Naive thymus-derived CD4-positive, alpha-beta T cell (primary cell): ENCODE results near the gene CES4A. TPM values are rescaled to one million over a fixed set of nuclear protein-coding genes. Genes with fewer than 3 reads are reported as not detected.
"Not testable (repeated sequence)": the region's sequence is repeated elsewhere in the genome, so short reads cannot be mapped to it uniquely, and the experiment has no call there.

Source experiments
- ATAC-seq: fragments of 150-1000 bp; cut with Tn5 transposase; 2 replicates; pipeline ENCODE4 v1.10.0; 2021; ENCODE audit warnings: mild to moderate bottlenecking, moderate library complexity
- CTCF ChIA-PET: fragments of 350-600 bp; sonication (Branson Sonifier 250); formaldehyde crosslinking; loops from one replicate; lab custom pipeline; 2021; ENCODE audit warnings: antibody characterized with exemption; lab: Charles Lee
- POLR2A ChIA-PET: fragments of 350-600 bp; sonication (Branson Sonifier 250); formaldehyde crosslinking; loops from one replicate; lab custom pipeline; 2021; ENCODE audit warnings: antibody characterized with exemption, inconsistent platforms; lab: Charles Lee
- DNase-seq, 9 donors: peaks; one replicate each; pipeline versions ENCODE4 v3.0.0 to v3.0.0-alpha.2; 2020 to 2022; ENCODE audit warnings: mixed read lengths in 1 of 9
- H3K27ac ChIP-seq: one replicate; pipeline ENCODE4 v1.7.0; 2013; ENCODE audit warnings: mild to moderate bottlenecking, low read depth, low read length, moderate library complexity
- H3K27me3 ChIP-seq, 2 donors: one replicate each; pipeline ENCODE4 v1.7.0; 2013; ENCODE audit warnings: low read length in 2 of 2, mild to moderate bottlenecking in 2 of 2, moderate library complexity in 2 of 2; ENCODE audit not compliant: control insufficient read depth in 2 of 2, insufficient read depth in 2 of 2
- H3K36me3 ChIP-seq, 3 experiments: 1 replicate in 2 of 3; 2 replicates in 1 of 3; pipeline ENCODE4 v1.7.0; 2013; ENCODE audit warnings: low read length in 3 of 3, mild to moderate bottlenecking in 3 of 3, moderate library complexity in 1 of 3; ENCODE audit not compliant: insufficient read depth in 3 of 3, control insufficient read depth in 2 of 3
- H3K4me1 ChIP-seq, 2 donors: one replicate each; pipeline ENCODE4 v1.7.0; 2013; ENCODE audit warnings: low read length in 2 of 2, mild to moderate bottlenecking in 2 of 2, moderate library complexity in 1 of 2; ENCODE audit not compliant: control insufficient read depth in 2 of 2, insufficient read depth in 2 of 2
- H3K4me3 ChIP-seq: 2 replicates; pipeline ENCODE4 v1.7.0; 2013; ENCODE audit warnings: mild to moderate bottlenecking, low read length
- H3K9me3 ChIP-seq, 3 experiments: 1 replicate in 2 of 3; 2 replicates in 1 of 3; pipeline ENCODE4 v1.7.0; 2013; ENCODE audit warnings: low read length in 3 of 3; ENCODE audit not compliant: control insufficient read depth in 2 of 3
- H3K27ac Mint-ChIP-seq, 9 donors: one replicate each; pipeline ENCODE4 v1.8.0; 2020 to 2022; ENCODE audit warnings: mixed read lengths in 9 of 9, mild to moderate bottlenecking in 8 of 9, moderate library complexity in 5 of 9, inconsistent platforms in 2 of 9
- H3K27me3 Mint-ChIP-seq, 5 donors: one replicate each; pipeline ENCODE4 v1.8.0; 2021 to 2022; ENCODE audit warnings: mixed read lengths in 5 of 5, mild to moderate bottlenecking in 1 of 5
- H3K36me3 Mint-ChIP-seq, 5 donors: one replicate each; pipeline ENCODE4 v1.8.0; 2020 to 2022; ENCODE audit warnings: mixed read lengths in 5 of 5, mild to moderate bottlenecking in 3 of 5, inconsistent platforms in 1 of 5
- H3K4me1 Mint-ChIP-seq, 7 donors: one replicate each; pipeline ENCODE4 v1.8.0; 2020 to 2022; ENCODE audit warnings: mixed read lengths in 7 of 7, mild to moderate bottlenecking in 3 of 7, inconsistent platforms in 1 of 7
- H3K4me3 Mint-ChIP-seq, 10 donors: one replicate each; pipeline ENCODE4 v1.8.0; 2020 to 2022; ENCODE audit warnings: mild to moderate bottlenecking in 10 of 10, mixed read lengths in 10 of 10, moderate library complexity in 6 of 10, inconsistent platforms in 2 of 10
- H3K9me3 Mint-ChIP-seq, 11 donors: one replicate each; pipeline ENCODE4 v1.8.0; 2020 to 2022; ENCODE audit warnings: mixed read lengths in 11 of 11, mild to moderate bottlenecking in 4 of 11, inconsistent platforms in 1 of 11, moderate library complexity in 1 of 11
- intact Hi-C, 2 donors: fragments of 100-400 bp; cut with micrococcal nuclease; formaldehyde crosslinking; loops; one replicate each; pipeline ENCODE4 v1.15.1; 2023
- polyA plus RNA-seq, 2 donors: library from polyadenylated mRNA; unstranded; fragments of 300-500 nt; fragmentation: Illumina TruSeq; gene quantifications; one replicate each; pipeline ENCODE4 v1.2.3, GENCODE V29; 2021
- total RNA-seq, 6 experiments: library from RNA in 5 of 6; stranded (reverse) in 5 of 6; gene quantifications; 1 replicate in 5 of 6; 2 replicates in 1 of 6; pipeline ENCODE4 v1.2.3 and lab custom pipeline; 2021 to 2026

CES4A gene
- total and polyA plus RNA-seq, 7 experiments from 2014 or later, result 5.1 to 53.8 (median 20.5) TPM

DNA sequence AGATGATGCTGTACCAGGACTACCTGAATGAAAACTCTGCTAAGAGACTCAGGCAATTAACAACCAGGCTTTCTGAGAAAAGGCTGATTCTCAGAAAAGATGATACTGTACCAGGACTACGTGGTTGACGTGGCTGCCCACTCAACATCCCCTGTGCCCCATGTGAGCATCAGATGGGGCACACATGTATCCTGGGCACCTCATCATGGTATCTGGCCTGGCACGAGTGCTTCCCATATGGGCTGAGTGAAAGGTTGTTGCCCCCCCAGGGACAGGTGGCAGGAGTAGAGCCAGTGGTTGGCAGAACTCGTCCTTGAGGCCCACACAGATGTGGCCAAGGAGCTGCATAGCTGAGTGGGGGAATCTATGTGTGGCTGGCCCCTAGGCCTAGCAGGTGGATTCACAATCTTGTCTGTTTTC is 3.5 kb upstream of the CES4A start:
- Mint-ChIP-seq H3K4me1 (peaks cover 6 to 67% (median 17%) of the 10 kb centered on the region in 7 donors), H3K27ac (peak overlapping the region; percentile 48 to 98 (median 83)), H3K4me3 (peak overlapping the region in 4 of 10 donors; percentile 6 to 58 (median 22)), H3K9me3 (peaks cover 0 to 1% (median 0%) of the 10 kb centered on the region in 11 donors), H3K27me3 (no peaks in the 10 kb centered on the region), H3K36me3 (peaks cover 0 to 18% (median 0%) of the 10 kb centered on the region in 5 donors)
- intact Hi-C loops, result loop anchor here in 1 of 2 donors (1.0 to 2.0 kb wide), 2 partner anchors 15 to 174 kb away; partner anchors contain the start of genes FBXL8 and TRADD
- H3K27me3 ChIP-seq, result no peaks in the 10 kb centered on the region
- ChIA-PET POLR2A (interaction anchor here (1.6 kb wide), 1 partner anchor 44 kb away, joined by 4 read pairs; the partner anchor contains the start of gene CBFB), CTCF (interaction anchor here (1.0 to 1.5 kb wide), 2 partner anchors 9 to 167 kb away, joined by 3 to 5 read pairs; no protein-coding TSS in a partner anchor)
- no peaks in the 10 kb centered on the region for H3K36me3 ChIP-seq
- no peak overlapping the region for H3K4me3 ChIP-seq
- H3K9me3 ChIP-seq, result no peaks in the 10 kb centered on the region
- peaks cover 17 to 18% of the 10 kb centered on the region in 2 donors for H3K4me1 ChIP-seq
- peak in 1 of 9 donors; percentile 70 for DNase-seq
- H3K27ac ChIP-seq, result peak overlapping the region; percentile 53
- ATAC-seq, result peak; percentile 26

DNA sequence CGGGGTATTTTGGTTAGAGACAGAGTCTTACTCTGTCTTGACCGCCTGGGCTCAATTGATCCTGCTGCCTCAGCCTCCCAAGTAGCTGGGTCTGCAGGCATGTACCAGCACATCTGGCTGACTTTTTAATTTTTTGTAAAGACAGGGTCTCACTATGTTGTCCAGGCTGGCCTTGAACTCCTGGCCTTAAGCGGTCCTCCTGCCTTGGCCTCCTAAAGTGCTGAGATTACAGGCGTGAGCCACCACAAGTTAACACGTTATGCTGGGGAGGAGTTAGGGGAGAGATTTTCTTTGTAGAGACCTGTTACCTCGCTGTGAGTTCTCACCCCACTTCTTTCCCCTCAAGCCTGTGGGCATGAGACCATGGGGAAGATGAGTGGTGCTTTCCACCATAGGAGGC is 1.8 kb upstream of the CES4A start:
- H3K4me3 ChIP-seq, result no peak overlapping the region
- Mint-ChIP-seq H3K27ac (peak overlapping the region in 2 of 9 donors; percentile 65 to 98), H3K36me3 (peaks cover 0 to 15% (median 0%) of the 10 kb centered on the region in 5 donors), H3K27me3 (no peaks in the 10 kb centered on the region), H3K9me3 (peaks cover 0 to 1% (median 0%) of the 10 kb centered on the region in 11 donors), H3K4me1 (peaks cover 6 to 59% (median 17%) of the 10 kb centered on the region in 7 donors), H3K4me3 (peak overlapping the region in 1 of 10 donors; percentile 21)
- ChIA-PET CTCF (no interaction called here), POLR2A (no interaction called here)
- intact Hi-C loops, result no loop called here
- peaks cover 17 to 18% of the 10 kb centered on the region in 2 donors for H3K4me1 ChIP-seq
- no peak overlapping the region for H3K27ac ChIP-seq
- ATAC-seq (no peak), DNase-seq (no peak)
- H3K27me3 ChIP-seq, result no peaks in the 10 kb centered on the region
- H3K36me3 ChIP-seq, result no peaks in the 10 kb centered on the region
- H3K9me3 ChIP-seq, result no peaks in the 10 kb centered on the region

DNA sequence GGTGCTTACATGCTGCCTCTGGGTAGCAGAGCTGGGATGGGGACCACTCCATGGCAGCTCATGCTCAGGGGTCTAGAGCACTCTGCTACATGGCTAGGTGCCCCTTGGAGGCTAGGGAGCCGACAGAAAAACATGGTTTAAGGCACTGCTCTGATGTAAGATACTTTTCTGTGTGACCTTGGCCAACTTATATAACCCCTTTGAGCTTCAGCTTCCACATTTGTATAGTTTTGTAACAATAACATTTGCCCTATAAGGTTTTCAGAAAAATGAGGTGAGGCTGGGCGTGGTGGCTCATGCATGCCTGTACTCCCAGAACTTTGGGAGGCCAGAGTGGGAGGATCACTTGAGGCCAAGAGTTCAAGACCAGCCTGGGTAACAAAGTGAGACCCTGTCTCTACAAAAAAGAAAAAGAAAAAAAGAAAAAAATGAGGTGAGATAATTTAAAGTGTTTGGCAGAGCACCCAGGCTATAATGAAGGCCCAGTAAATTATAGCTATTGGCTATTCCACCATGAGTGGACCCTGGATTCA is 3.2 kb downstream of the CES4A start:
- Histone ChIP-seq H3K36me3 (no peaks in the 10 kb centered on the region), H3K4me3 (no peak overlapping the region), H3K4me1 (no peaks in the 10 kb centered on the region), H3K27me3 (no peaks in the 10 kb centered on the region), H3K27ac (no peak overlapping the region), H3K9me3 (no peaks in the 10 kb centered on the region)
- peaks cover 0 to 1% (median 0%) of the 10 kb centered on the region in 11 donors for H3K9me3 Mint-ChIP-seq
- ATAC-seq (no peak), DNase-seq (no peak)
- no peaks in the 10 kb centered on the region for H3K27me3 Mint-ChIP-seq
- intact Hi-C loops, result no loop called here
- POLR2A ChIA-PET, result interaction anchor here (0.6 to 1.1 kb wide), 3 partner anchors 9 to 169 kb away, joined by 3 to 6 read pairs (median 3); no protein-coding TSS in a partner anchor
- H3K36me3 Mint-ChIP-seq, result peaks cover 0 to 9% (median 0%) of the 10 kb centered on the region in 5 donors
- H3K4me3 Mint-ChIP-seq, result no peak overlapping the region
- peaks cover 0 to 26% (median 0%) of the 10 kb centered on the region in 7 donors for H3K4me1 Mint-ChIP-seq
- CTCF ChIA-PET, result interaction anchor here (1.0 to 1.1 kb wide), 2 partner anchors 14 to 22 kb away, joined by 3 read pairs; no protein-coding TSS in a partner anchor
- H3K27ac Mint-ChIP-seq, result no peak overlapping the region

DNA sequence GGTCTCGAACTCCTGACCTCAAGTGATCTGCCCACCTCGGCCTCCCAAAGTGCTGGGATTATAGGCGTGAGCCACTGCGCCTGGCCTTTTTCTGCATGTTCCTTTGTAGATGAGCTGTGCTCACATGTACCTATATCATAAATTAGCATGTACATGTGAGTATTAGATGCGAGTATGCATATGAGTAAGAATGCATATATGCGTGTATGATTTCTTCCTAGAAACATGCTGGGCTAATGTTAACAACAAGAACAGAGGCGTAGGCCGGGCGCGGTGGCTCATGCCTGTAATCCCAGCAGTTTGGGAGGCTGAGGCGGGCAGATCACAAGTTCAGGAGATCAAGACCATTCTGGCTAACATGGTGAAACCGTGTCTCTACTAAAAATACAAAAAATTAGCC is 5.2 kb downstream of the CES4A start:
- H3K9me3 Mint-ChIP-seq, POLR2A ChIA-PET, H3K9me3 ChIP-seq, ATAC-seq, H3K27me3 ChIP-seq, H3K36me3 Mint-ChIP-seq, H3K4me3 ChIP-seq, H3K27ac ChIP-seq, H3K4me1 ChIP-seq, intact Hi-C loops, H3K27me3 Mint-ChIP-seq, H3K4me3 Mint-ChIP-seq, H3K27ac Mint-ChIP-seq, DNase-seq, H3K36me3 ChIP-seq, CTCF ChIA-PET: not testable (repeated sequence)
- peaks cover 0 to 13% (median 0%) of the 10 kb centered on the region in 7 donors for H3K4me1 Mint-ChIP-seq

DNA sequence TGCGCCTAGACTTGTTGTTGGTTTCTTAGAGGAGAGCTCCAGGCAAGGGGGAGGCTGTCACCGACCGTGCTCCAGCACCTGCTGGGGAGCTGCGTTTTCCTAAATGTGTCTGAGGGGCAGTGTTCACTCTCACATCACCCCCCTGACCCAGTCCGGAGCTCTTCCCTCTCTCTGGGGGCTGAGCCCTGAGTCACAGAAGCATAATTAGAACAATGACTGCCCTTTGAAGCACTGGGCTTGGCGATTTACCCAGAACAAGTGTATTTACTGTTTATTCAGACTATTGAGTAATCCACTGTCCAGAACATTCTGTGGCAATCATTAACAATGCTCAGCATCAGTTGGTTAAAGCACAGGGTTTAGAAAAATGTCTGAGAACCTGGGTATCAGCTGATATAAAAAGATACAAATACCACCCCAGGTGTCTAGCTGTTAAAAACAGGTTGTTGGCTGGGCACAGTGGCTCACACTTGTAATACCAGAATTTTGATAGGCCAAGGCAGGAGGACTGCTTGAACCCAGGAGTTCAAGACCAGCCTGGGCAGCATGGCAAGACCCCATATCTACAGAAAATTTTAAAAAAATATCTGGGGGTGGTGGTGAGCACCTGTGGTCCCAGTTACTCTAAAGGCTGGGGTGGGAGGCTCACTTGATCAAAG is 8.1 kb downstream of the CES4A start:
- CTCF ChIA-PET, result interaction anchor here (0.6 kb wide), 1 partner anchor 22 kb away, joined by 5 read pairs; no protein-coding TSS in a partner anchor
- DNase-seq (no peak), ATAC-seq (no peak)
- peaks cover 0 to 16% (median 0%) of the 10 kb centered on the region in 5 donors for H3K36me3 Mint-ChIP-seq
- H3K36me3 ChIP-seq, result no peaks in the 10 kb centered on the region
- H3K9me3 Mint-ChIP-seq, result no peaks in the 10 kb centered on the region
- no peak overlapping the region for H3K4me3 Mint-ChIP-seq
- peaks cover 3 to 5% of the 10 kb centered on the region in 2 donors for H3K4me1 ChIP-seq
- no peak overlapping the region for H3K27ac ChIP-seq
- H3K27me3 ChIP-seq, result no peaks in the 10 kb centered on the region
- intact Hi-C loops, result no loop called here
- H3K27me3 Mint-ChIP-seq, result no peaks in the 10 kb centered on the region
- POLR2A ChIA-PET, result interaction anchor here (0.7 kb wide), 1 partner anchor 9 kb away, joined by 3 read pairs; no protein-coding TSS in a partner anchor
- H3K4me1 Mint-ChIP-seq, result peaks cover 0 to 29% (median 7%) of the 10 kb centered on the region in 7 donors
- H3K9me3 ChIP-seq, result no peaks in the 10 kb centered on the region
- H3K27ac Mint-ChIP-seq, result no peak overlapping the region
- no peak overlapping the region for H3K4me3 ChIP-seq

DNA sequence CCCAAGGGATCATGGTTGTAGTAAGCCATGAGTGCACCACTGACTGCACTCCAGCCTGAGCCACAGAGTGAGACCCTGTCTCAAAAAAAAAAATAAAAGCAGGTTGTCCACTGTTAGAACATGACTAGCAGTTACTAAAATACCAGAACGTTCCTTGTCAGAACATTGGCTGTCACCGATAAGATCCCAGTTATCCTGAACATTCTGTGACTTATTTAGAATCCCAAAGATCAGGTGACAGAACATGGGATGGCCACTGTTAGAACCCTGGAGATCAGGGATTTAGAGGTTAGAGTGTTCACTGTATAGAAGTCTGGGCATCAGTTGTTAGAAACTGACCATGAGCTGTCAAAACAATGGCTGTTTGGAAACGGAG is 8.6 kb downstream of the CES4A start:
- Histone ChIP-seq H3K4me3 (no peak overlapping the region), H3K27ac (no peak overlapping the region), H3K9me3 (no peaks in the 10 kb centered on the region), H3K36me3 (no peaks in the 10 kb centered on the region), H3K4me1 (peaks cover 4 to 9% of the 10 kb centered on the region in 2 donors), H3K27me3 (no peaks in the 10 kb centered on the region)
- DNase-seq (no peak), ATAC-seq (no peak)
- intact Hi-C loops, result no loop called here
- ChIA-PET CTCF (interaction anchor here (0.6 kb wide), 1 partner anchor 22 kb away, joined by 5 read pairs; no protein-coding TSS in a partner anchor), POLR2A (no interaction called here)
- Mint-ChIP-seq H3K27me3 (no peaks in the 10 kb centered on the region), H3K9me3 (peaks cover 0 to 2% (median 0%) of the 10 kb centered on the region in 11 donors), H3K36me3 (peaks cover 0 to 19% (median 0%) of the 10 kb centered on the region in 5 donors), H3K4me1 (peaks cover 4 to 31% (median 9%) of the 10 kb centered on the region in 7 donors), H3K27ac (peak overlapping the region in 2 of 9 donors; percentile 11 to 22), H3K4me3 (no peak overlapping the region)
